H1 (cell line): ENCODE measurements around the gene CPD. TPM values are rescaled to one million over a fixed set of nuclear protein-coding genes. Genes with fewer than 3 reads are reported as not detected.

Experiments used
- CTCF ChIA-PET: fragments of 300-600 bp; sonication (Branson Sonifier 250); formaldehyde crosslinking; loops from one replicate; lab custom pipeline; 2021; ENCODE audit not compliant: partially characterized antibody; lab: Charles Lee
- POLR2A ChIA-PET: fragments of 300-600 bp; sonication (Branson Sonifier 250); formaldehyde crosslinking; loops from one replicate; lab custom pipeline; 2021; ENCODE audit warnings: inconsistent platforms; ENCODE audit not compliant: partially characterized antibody; lab: Charles Lee
- DNase-seq, 2 experiments: peaks; one replicate each; pipeline versions ENCODE4 v3.0.0 to v3.0.0-alpha.2; 2010 to 2022; ENCODE audit warnings: low spot score in 2 of 2, low read depth in 1 of 2, mixed read lengths in 1 of 2
- FAIRE-seq: peaks from 2 replicates; lab custom pipeline; 2011; peaks lifted over from hg19 to GRCh38; lab: Jason Lieb, UNC
- H2AFZ ChIP-seq: 2 replicates; pipeline ENCODE4 v1.8.1; 2012; ENCODE audit warnings: low read length, inconsistent platforms
- H2AK5ac ChIP-seq: 2 replicates; pipeline ENCODE4 v1.6.1; 2013; ENCODE audit warnings: low read depth, low read length
- H2BK120ac ChIP-seq: replicated peaks from 2 replicates; pipeline ENCODE3; 2013; ENCODE audit warnings: low read depth, low read length, inconsistent platforms
- H2BK12ac ChIP-seq: 2 replicates; pipeline ENCODE4 v1.6.1; 2013; ENCODE audit warnings: low read depth, low read length
- H2BK15ac ChIP-seq: 2 replicates; pipeline ENCODE4 v1.6.1; 2013; ENCODE audit warnings: low read length
- H2BK20ac ChIP-seq: 2 replicates; pipeline ENCODE4 v1.6.1; 2013; ENCODE audit warnings: low read length
- H2BK5ac ChIP-seq: 2 replicates; pipeline ENCODE4 v1.6.1; 2013; ENCODE audit warnings: low read depth, low read length
- H3K14ac ChIP-seq: 2 replicates; pipeline ENCODE4 v1.6.1; 2013; ENCODE audit warnings: inconsistent platforms; ENCODE audit not compliant: insufficient read length
- H3K18ac ChIP-seq: 2 replicates; pipeline ENCODE4 v1.6.1; 2013; ENCODE audit warnings: low read length; ENCODE audit errors: extremely low read depth
- H3K23ac ChIP-seq: 2 replicates; pipeline ENCODE4 v1.6.1; 2013; ENCODE audit warnings: inconsistent platforms; ENCODE audit not compliant: insufficient read length
- H3K23me2 ChIP-seq: 2 replicates; pipeline ENCODE4 v1.6.1; 2013; ENCODE audit warnings: low read depth, low read length
- H3K27ac ChIP-seq: 2 replicates; pipeline ENCODE4 v1.6.1; 2011; ENCODE audit warnings: low read depth, low read length, inconsistent platforms
- H3K27me3 ChIP-seq, 4 experiments: replicated peaks in 1 of 4; 1 replicate in 1 of 4; 2 replicates in 3 of 4; pipeline versions ENCODE4 v1.6.1 to v1.8.1; 2011 to 2013; ENCODE audit warnings: low read length in 3 of 4, mild to moderate bottlenecking in 3 of 4, inconsistent platforms in 2 of 4, mixed read lengths in 2 of 4, moderate library complexity in 1 of 4; ENCODE audit not compliant: control insufficient read depth in 3 of 4, insufficient read depth in 3 of 4; ENCODE audit errors: extremely low read depth in 1 of 4
- H3K36me3 ChIP-seq, 4 experiments: 2 replicates each; pipeline versions ENCODE4 v1.6.1 to v1.8.1; 2011 to 2013; ENCODE audit warnings: mild to moderate bottlenecking in 4 of 4, low read length in 3 of 4, moderate library complexity in 2 of 4, control low read depth in 1 of 4, inconsistent platforms in 1 of 4; ENCODE audit not compliant: insufficient read depth in 4 of 4, control insufficient read depth in 2 of 4
- H3K4ac ChIP-seq: replicated peaks from 2 replicates; pipeline ENCODE3; 2013; ENCODE audit warnings: low read length, low read depth, mixed read lengths, inconsistent platforms; ENCODE audit not compliant: insufficient read length
- H3K4me1 ChIP-seq, 4 experiments: replicated peaks in 1 of 4; 1 replicate in 1 of 4; 2 replicates in 3 of 4; pipeline versions ENCODE4 v1.6.1 to v1.8.1; 2011 to 2013; ENCODE audit warnings: low read length in 3 of 4, inconsistent platforms in 2 of 4, mixed read lengths in 1 of 4; ENCODE audit not compliant: insufficient read depth in 4 of 4, control insufficient read depth in 3 of 4
- H3K4me2 ChIP-seq, 2 experiments: 2 replicates each; pipeline versions ENCODE4 v1.6.1 to v1.8.1; 2011 to 2013; ENCODE audit warnings: low read depth in 2 of 2, low read length in 2 of 2, control low read depth in 1 of 2, inconsistent platforms in 1 of 2, mild to moderate bottlenecking in 1 of 2; ENCODE audit not compliant: insufficient read depth in 1 of 2
- H3K4me3 ChIP-seq, 4 experiments: fragments of 200-600, 300-600 bp in 1 of 4; sonication (generic), shearing (Covaris generic), sonication (Bioruptor Twin) in 1 of 4; 2 replicates each; pipeline versions ENCODE4 v1.5.1 to v1.8.1; 2011 to 2016; ENCODE audit warnings: low read length in 4 of 4, low read depth in 3 of 4, control low read depth in 2 of 4, inconsistent platforms in 2 of 4, mild to moderate bottlenecking in 2 of 4, mixed read lengths in 1 of 4, moderate library complexity in 1 of 4; ENCODE audit not compliant: insufficient read depth in 2 of 4; ENCODE audit errors: extremely low read depth in 1 of 4
- H3K56ac ChIP-seq: replicated peaks from 2 replicates; pipeline ENCODE3; 2013; ENCODE audit warnings: low read depth, mild to moderate bottlenecking, mixed read lengths, low read length, inconsistent platforms; ENCODE audit not compliant: insufficient read length
- H3K79me1 ChIP-seq: 2 replicates; pipeline ENCODE4 v1.6.1; 2013; ENCODE audit warnings: low read depth, low read length, control low read depth
- H3K79me2 ChIP-seq, 2 experiments: 2 replicates each; pipeline versions ENCODE4 v1.6.1 to v1.8.1; 2012 to 2013; ENCODE audit warnings: low read length in 2 of 2, mild to moderate bottlenecking in 2 of 2, inconsistent platforms in 1 of 2; ENCODE audit not compliant: insufficient read depth in 2 of 2, control insufficient read depth in 1 of 2
- H3K9ac ChIP-seq, 4 experiments: replicated peaks in 1 of 4; 1 replicate in 1 of 4; 2 replicates in 3 of 4; pipeline versions ENCODE4 v1.6.1 to v1.8.1; 2011 to 2013; ENCODE audit warnings: low read depth in 3 of 4, low read length in 3 of 4, control low read depth in 2 of 4, mild to moderate bottlenecking in 2 of 4, moderate library complexity in 2 of 4, inconsistent platforms in 1 of 4; ENCODE audit errors: extremely low read depth in 1 of 4
- H3K9me3 ChIP-seq, 2 experiments: 2 replicates each; pipeline versions ENCODE4 v1.6.1 to v1.8.1; 2012 to 2013; ENCODE audit warnings: mild to moderate bottlenecking in 2 of 2, moderate library complexity in 2 of 2, control low read depth in 1 of 2, inconsistent platforms in 1 of 2, low read depth in 1 of 2, low read length in 1 of 2, mixed read lengths in 1 of 2; ENCODE audit not compliant: insufficient read depth in 2 of 2
- H4K20me1 ChIP-seq, 2 experiments: replicated peaks in 1 of 2; 2 replicates each; pipeline versions ENCODE3 to v1.8.1; 2011 to 2013; ENCODE audit warnings: inconsistent platforms in 2 of 2, low read length in 2 of 2, mild to moderate bottlenecking in 1 of 2; ENCODE audit not compliant: insufficient read depth in 2 of 2, control insufficient read depth in 1 of 2
- H4K5ac ChIP-seq: 2 replicates; pipeline ENCODE4 v1.6.1; 2013; ENCODE audit warnings: low read length, low read depth, mixed read lengths, inconsistent platforms; ENCODE audit not compliant: insufficient read length
- H4K8ac ChIP-seq: 2 replicates; pipeline ENCODE4 v1.8.0; 2013; ENCODE audit warnings: mild to moderate bottlenecking, moderate library complexity, low read length, inconsistent platforms; ENCODE audit not compliant: insufficient read depth; ENCODE audit errors: extremely low read depth
- H4K91ac ChIP-seq: replicated peaks from 2 replicates; pipeline ENCODE3; 2013; ENCODE audit warnings: low read length, mixed read lengths, inconsistent platforms; ENCODE audit not compliant: insufficient read length
- CBX5 ChIP-seq: fragments of 300-800, 300-1000 bp; sonication (generic); IDR thresholded peaks from 2 replicates; pipeline ENCODE4 v1.7.1; 2016; ENCODE audit warnings: antibody characterized with exemption, low read length, low read depth
- EZH2 ChIP-seq: fragments of 200-600 bp; sonication (generic); IDR thresholded peaks from 2 replicates; pipeline ENCODE4 v1.7.1; 2012; ENCODE audit warnings: low read depth, mild to moderate bottlenecking, moderate library complexity, low read length, inconsistent platforms; ENCODE audit not compliant: severe bottlenecking
- GABPA ChIP-seq: IDR thresholded peaks from 2 replicates; pipeline ENCODE4 v1.6.1; 2011; ENCODE audit warnings: mild to moderate bottlenecking, low read length, moderate library complexity, borderline replicate concordance; ENCODE audit not compliant: insufficient read depth
- PHF8 ChIP-seq: fragments of 200-600 bp; sonication (generic); conservative IDR thresholded peaks from 2 replicates; pipeline ENCODE4 v1.7.1; 2012; ENCODE audit warnings: low read depth, mild to moderate bottlenecking, inconsistent platforms, low read length, moderate library complexity
- RAD21 ChIP-seq, 2 experiments: IDR thresholded peaks in 1 of 2; conservative IDR thresholded peaks in 1 of 2; 2 replicates each; pipeline ENCODE4 v1.6.1; 2011; ENCODE audit warnings: low read depth in 2 of 2, low read length in 2 of 2, improper control_type of control experiment in 1 of 2, inconsistent platforms in 1 of 2, mild to moderate bottlenecking in 1 of 2, moderate library complexity in 1 of 2
- RNF2 ChIP-seq: fragments of 200-900, 300-1000 bp; sonication (generic); IDR thresholded peaks from 2 replicates; pipeline ENCODE4 v1.7.1; 2016; ENCODE audit warnings: borderline replicate concordance, low read depth, mild to moderate bottlenecking, antibody characterized with exemption, low read length; ENCODE audit not compliant: poor library complexity, severe bottlenecking; ENCODE audit errors: missing control alignments
- RXRA ChIP-seq: IDR thresholded peaks from 2 replicates; pipeline ENCODE4 v1.6.1; 2011; ENCODE audit warnings: low read depth, mild to moderate bottlenecking, low read length, moderate library complexity; ENCODE audit not compliant: insufficient read depth
- TEAD4 ChIP-seq: IDR thresholded peaks from 2 replicates; pipeline ENCODE4 v1.6.1; 2012; ENCODE audit warnings: low read depth, low read length, inconsistent platforms, mixed read lengths
- WGBS, 2 experiments: shearing (Covaris generic) in 1 of 2; methylation state at CpG; one replicate each; pipeline versions ENCODE4 v1.1.6 to v1.1.7; 2013 to 2015; ENCODE audit warnings: low lambda C conversion rate in 2 of 2, mixed read lengths in 2 of 2, inconsistent platforms in 1 of 2, low coverage in 1 of 2, missing lambda C conversion rate in 1 of 2; ENCODE audit not compliant: insufficient replicate concordance in 2 of 2, insufficient coverage in 1 of 2, insufficient read length in 1 of 2; ENCODE audit errors: extremely low coverage in 1 of 2, missing lambda C conversion rate in 1 of 2; 5-methylcytosine and 5-hydroxymethylcytosine counted together
- polyA plus RNA-seq, 7 experiments: library from polyadenylated mRNA; depleted of rRNA in 3 of 7; stranded (reverse) in 5 of 7; unstranded in 2 of 7; fragments of >200 nt in 5 of 7; fragments of 200-250 nt in 2 of 7; gene quantifications; 1 replicate in 5 of 7; 2 replicates in 1 of 7; 4 replicates in 1 of 7; pipeline versions ENCODE4 v1.2.1 to v1.2.3, GENCODE V29; 2011 to 2013; ENCODE audit warnings: missing spikeins in 2 of 7, mixed read lengths in 2 of 7
- total RNA-seq: library from RNA; stranded (reverse); fragmentation: NEBNext Ultra II Directional; extraction: Animal tissue kit (Norgen Biotek cat#: 25700); gene quantifications from 2 replicates; pipeline ENCODE4 v1.2.1, GENCODE V29; 2021
- TF ChIP-seq, protein P1 (sequence below), 3 experiments: IDR thresholded peaks; 1 replicate in 2 of 3; 2 replicates in 1 of 3; pipeline versions ENCODE4 v1.5.1 to v1.6.1; 2011; ENCODE audit warnings: low read length in 3 of 3, mild to moderate bottlenecking in 3 of 3, inconsistent platforms in 2 of 3, low read depth in 1 of 3, moderate library complexity in 1 of 3; ENCODE audit not compliant: insufficient read depth in 1 of 3; ENCODE audit errors: control extremely low read depth in 1 of 3

Gene CPD
- total and polyA plus RNA-seq, 2 of the 8 experiments (the other 6 are each of a cell fraction or from before 2014, with no cell fraction given) = 8.6 to 46.2 TPM

GRCh38 chr17:30337393-30337999 is 41.2 kb upstream of the CPD start:
- CTCF ChIA-PET = interaction anchor here (0.5 to 7.7 kb wide), 22 partner anchors 10 to 717 kb away, joined by 3 to 57 read pairs (median 4); partner anchors contain the start of gene SLC6A4
- no peak overlapping the region for H3K23ac ChIP-seq
- no peak for FAIRE-seq

More at GRCh38 chr17:30337393-30337999, 41.2 kb upstream of the CPD start:
- H3K27me3 ChIP-seq = no peaks in the 10 kb centered on the region
- no peak overlapping the region for H2BK15ac ChIP-seq
- H4K20me1 ChIP-seq = no peaks in the 10 kb centered on the region
- H3K9me3 ChIP-seq = no peaks in the 10 kb centered on the region
- no peak overlapping the region for H2AFZ ChIP-seq
- H2AK5ac ChIP-seq = no peak overlapping the region
- no peak overlapping the region for H3K4ac ChIP-seq
- no peak overlapping the region for H3K18ac ChIP-seq
- no peak overlapping the region for H3K14ac ChIP-seq
- TF ChIP-seq PHF8 (no peak), RNF2 (no peak), TEAD4 (no peak), EZH2 (no peak), RXRA (no peak), GABPA (no peak), CBX5 (no peak), RAD21 (IDR thresholded peaks at IDR 0.05 in 1 of 2, conservative IDR thresholded peaks at IDR 0.05 in 1 of 2; ENCODE audit: low read depth in 2 of 2, low read length in 2 of 2) (no peak)
- TF ChIP-seq, protein P1, sequence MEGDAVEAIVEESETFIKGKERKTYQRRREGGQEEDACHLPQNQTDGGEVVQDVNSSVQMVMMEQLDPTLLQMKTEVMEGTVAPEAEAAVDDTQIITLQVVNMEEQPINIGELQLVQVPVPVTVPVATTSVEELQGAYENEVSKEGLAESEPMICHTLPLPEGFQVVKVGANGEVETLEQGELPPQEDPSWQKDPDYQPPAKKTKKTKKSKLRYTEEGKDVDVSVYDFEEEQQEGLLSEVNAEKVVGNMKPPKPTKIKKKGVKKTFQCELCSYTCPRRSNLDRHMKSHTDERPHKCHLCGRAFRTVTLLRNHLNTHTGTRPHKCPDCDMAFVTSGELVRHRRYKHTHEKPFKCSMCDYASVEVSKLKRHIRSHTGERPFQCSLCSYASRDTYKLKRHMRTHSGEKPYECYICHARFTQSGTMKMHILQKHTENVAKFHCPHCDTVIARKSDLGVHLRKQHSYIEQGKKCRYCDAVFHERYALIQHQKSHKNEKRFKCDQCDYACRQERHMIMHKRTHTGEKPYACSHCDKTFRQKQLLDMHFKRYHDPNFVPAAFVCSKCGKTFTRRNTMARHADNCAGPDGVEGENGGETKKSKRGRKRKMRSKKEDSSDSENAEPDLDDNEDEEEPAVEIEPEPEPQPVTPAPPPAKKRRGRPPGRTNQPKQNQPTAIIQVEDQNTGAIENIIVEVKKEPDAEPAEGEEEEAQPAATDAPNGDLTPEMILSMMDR (IDR thresholded peaks at IDR 0.05; ENCODE audit: control extremely low read depth in 1 of 3, insufficient read depth in 1 of 3, low read depth in 1 of 3, low read length in 3 of 3) = no peak
- H4K5ac ChIP-seq = no peak overlapping the region
- DNase-seq = no peak
- H3K79me1 ChIP-seq = no peaks in the 10 kb centered on the region
- H3K9ac ChIP-seq = no peak overlapping the region
- POLR2A ChIA-PET = interaction anchor here (1.3 to 1.5 kb wide), 2 partner anchors 45 to 212 kb away, joined by 3 read pairs; partner anchors contain the start of gene BLMH
- H2BK5ac ChIP-seq = no peak overlapping the region
- no peak overlapping the region for H3K27ac ChIP-seq
- WGBS, 2 experiments = 93% methylated on average over 1 of the region's 1 CpG; no CpG with 5 or more reads in 1 of the 2 experiments
- H2BK20ac ChIP-seq = no peak overlapping the region
- no peaks in the 10 kb centered on the region for H3K79me2 ChIP-seq
- H3K23me2 ChIP-seq = no peaks in the 10 kb centered on the region; the same call in 1 of the 2 replicates
- H4K91ac ChIP-seq = no peak overlapping the region
- H3K4me1 ChIP-seq = peaks cover 0 to 4% (median 1%) of the 10 kb centered on the region in 4 experiments; a peak in 3 of 7 replicates
- H3K4me3 ChIP-seq = no peak overlapping the region
- no peak overlapping the region for H2BK12ac ChIP-seq
- no peak overlapping the region for H2BK120ac ChIP-seq
- H4K8ac ChIP-seq = no peak overlapping the region
- H3K56ac ChIP-seq = no peak overlapping the region
- no peak overlapping the region for H3K4me2 ChIP-seq
- no peaks in the 10 kb centered on the region for H3K36me3 ChIP-seq
